ENCODE data around the gene NGDN.

DNA sequence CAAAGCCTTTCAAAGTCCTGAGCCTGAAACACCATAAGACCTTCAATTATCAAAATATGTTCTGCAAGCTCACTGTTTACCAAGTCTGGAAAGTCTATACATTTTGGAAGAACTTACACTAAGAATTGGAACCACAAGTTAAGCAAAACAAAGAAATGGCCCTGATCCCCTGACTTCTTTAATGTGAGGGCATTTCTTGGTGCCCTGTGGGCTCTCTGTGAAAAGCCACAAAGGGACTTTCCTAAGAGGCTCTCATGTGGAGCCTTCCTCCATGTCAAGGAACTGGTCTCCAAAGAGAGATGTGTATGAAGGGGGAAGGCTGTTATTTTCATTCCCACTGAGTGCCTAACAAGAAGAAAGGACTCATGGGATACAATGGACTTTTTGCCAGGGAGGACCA lies 47.9 kb upstream of the NGDN start:
- TF ChIP-seq, protein P1, sequence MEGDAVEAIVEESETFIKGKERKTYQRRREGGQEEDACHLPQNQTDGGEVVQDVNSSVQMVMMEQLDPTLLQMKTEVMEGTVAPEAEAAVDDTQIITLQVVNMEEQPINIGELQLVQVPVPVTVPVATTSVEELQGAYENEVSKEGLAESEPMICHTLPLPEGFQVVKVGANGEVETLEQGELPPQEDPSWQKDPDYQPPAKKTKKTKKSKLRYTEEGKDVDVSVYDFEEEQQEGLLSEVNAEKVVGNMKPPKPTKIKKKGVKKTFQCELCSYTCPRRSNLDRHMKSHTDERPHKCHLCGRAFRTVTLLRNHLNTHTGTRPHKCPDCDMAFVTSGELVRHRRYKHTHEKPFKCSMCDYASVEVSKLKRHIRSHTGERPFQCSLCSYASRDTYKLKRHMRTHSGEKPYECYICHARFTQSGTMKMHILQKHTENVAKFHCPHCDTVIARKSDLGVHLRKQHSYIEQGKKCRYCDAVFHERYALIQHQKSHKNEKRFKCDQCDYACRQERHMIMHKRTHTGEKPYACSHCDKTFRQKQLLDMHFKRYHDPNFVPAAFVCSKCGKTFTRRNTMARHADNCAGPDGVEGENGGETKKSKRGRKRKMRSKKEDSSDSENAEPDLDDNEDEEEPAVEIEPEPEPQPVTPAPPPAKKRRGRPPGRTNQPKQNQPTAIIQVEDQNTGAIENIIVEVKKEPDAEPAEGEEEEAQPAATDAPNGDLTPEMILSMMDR (IDR thresholded peaks at IDR 0.05; ENCODE audit: poor library complexity), result no peak
- TF ChIP-seq EZH2phosphoT487 (IDR thresholded peaks at IDR 0.05; ENCODE audit: low read depth, severe bottlenecking, unreplicated experiment) (no peak), EZH2 (IDR thresholded peaks at IDR 0.05; ENCODE audit: borderline replicate concordance) (no peak)
